HG03066 (cell line): ENCODE results near the gene ATP2A3.

Source experiments
- ATAC-seq: cut with Tn5 transposase; IDR thresholded peaks from one replicate; pipeline ENCODE4 v1.9.1; 2021; ENCODE audit warnings: low read depth; ENCODE audit not compliant: unreplicated experiment

Gene ATP2A3

GRCh38 chr17:3935825-3936355 is 28.3 kb downstream of the ATP2A3 start:
- ATAC-seq, result no peak

- ATAC-seq, result no peak
Observed at GRCh38 chr17:3935140-3935542, 29.1 kb downstream of the ATP2A3 start.

DNA sequence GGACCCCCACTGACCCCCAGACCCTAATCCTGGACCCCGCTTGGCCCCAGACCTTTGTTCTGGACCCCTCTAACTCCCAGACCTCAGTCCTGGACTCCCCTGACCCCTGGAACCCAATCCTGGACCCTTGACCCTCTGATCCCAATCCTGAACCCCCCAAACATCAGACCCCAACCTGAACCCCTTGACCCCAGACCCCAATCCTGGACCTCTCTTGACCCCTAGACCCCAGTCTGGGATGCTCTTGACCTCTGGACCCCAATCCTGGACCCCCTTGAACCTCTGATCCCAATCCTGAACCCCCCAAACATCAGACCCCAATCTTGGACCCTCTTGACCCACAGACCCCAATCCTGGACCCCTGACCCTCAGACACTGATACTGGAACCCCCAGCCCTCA is 34.5 kb downstream of the ATP2A3 start:
- no peak for ATAC-seq

DNA sequence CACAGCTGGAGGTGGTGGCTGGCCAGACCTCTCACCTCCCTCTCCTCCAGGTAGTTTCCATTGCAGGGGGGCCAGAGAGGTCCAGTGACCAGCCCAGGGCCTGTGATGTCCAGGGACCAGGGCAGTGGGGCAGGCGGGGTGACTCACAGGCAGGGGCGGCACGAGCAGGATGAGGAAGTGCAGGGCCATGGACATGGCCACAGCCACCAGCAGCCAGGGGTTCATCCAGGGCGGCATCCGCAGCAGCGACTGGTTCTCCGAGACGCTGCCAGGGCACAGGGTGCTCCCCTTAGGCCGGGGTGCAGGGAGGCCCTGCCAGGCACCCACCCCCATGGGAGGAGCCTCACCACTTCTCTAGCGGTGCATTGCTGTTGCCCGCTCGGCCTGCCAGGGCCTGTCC is 35.1 kb downstream of the ATP2A3 start:
- ATAC-seq, result no peak

- ATAC-seq, result no peak
Observed at GRCh38 chr17:3928406-3928805, 35.8 kb downstream of the ATP2A3 start.

GRCh38 chr17:3927628-3928340 is 36.5 kb downstream of the ATP2A3 start:
- no peak for ATAC-seq

- no peak for ATAC-seq
Observed at GRCh38 chr17:3926860-3927627, 37.2 kb downstream of the ATP2A3 start.

GRCh38 chr17:3925684-3926485 is 38.4 kb downstream of the ATP2A3 start:
- ATAC-seq, result no peak

DNA sequence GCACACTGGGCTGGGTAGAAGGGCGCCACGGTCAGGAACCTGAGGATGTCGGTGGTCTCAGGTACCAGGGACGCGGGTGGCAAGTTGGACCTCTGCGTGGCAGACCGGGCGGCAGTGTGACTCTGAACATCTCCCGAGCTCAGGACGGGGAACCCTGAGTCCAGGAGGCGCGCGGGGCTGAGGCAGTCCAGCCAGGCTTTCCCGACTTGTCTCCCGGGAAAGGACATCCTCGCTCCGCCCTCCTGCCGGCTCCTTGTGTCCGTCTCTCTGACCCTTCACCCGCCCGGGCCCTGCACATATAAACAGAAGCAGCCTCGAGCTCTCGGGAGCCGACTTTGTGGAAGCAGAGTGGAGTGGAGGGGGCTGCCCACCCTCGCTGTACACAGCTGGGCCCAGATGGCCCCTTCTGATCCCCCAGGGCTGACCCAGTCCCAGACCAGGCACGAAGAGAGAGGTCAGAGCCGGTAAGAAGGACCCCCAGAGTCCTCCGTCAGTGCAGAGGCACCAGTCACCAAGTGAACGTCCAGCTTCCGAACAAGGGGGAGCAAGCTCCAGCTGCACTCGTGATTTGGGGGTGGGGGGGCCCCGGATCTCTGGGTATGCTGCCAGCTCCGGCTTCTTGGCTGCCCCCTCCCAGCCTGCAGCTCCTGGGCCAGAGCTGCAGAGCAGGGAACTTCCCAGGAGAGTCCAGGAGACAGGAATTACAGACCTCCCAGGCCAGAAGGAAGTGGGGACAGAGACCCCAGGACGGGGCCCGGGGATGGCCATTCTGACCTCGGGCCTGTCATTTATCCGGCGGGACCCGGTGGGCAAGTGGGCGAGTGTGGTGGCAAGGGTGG is 39.5 kb downstream of the ATP2A3 start:
- no peak for ATAC-seq

- no peak for ATAC-seq
Observed at GRCh38 chr17:3923466-3924190, 40.6 kb downstream of the ATP2A3 start.

- ATAC-seq, result no peak
Observed at GRCh38 chr17:3922765-3923164, 41.5 kb downstream of the ATP2A3 start.

DNA sequence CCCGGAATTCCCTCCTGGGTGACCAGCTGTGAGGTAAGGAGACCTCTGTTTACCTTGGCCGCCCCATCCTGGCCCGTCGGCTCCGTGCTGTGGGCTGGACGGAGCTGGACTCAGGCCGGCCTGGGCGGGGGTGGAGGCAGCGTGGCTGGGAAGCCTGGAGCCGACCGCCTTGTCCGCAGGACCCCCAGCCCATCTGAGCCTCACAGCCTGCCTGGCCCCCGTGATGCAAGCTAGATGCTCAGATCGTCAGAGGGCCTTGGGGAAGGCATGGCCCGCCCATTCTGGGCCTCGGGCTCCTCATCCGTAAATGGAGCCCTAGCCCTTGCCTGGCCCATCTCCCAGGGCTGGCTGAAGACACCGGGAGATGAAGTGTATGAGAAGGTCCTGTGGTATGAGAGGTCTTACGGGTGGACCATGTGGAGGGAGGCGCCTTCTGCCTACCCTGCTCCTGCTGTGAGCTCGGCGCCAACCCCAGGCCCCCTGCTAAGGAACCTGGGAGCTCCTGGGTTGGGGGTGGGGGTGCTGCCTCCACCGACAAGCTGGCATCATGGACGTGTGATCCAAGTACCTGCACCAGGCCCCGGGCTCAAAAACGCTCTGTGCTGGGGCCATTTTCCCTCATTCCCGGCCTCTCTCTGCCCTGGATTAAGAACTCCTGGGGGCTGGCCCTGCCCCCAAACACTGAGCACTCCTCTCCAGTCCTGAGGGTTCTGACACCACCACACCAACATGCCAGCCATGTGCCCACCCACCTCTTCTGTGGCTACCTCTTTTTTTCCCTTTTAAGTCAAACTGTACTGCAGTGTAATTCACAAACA is 42.5 kb downstream of the ATP2A3 start:
- ATAC-seq, result no peak

GRCh38 chr17:3921006-3921405 is 43.2 kb downstream of the ATP2A3 start:
- ATAC-seq, result no peak

DNA sequence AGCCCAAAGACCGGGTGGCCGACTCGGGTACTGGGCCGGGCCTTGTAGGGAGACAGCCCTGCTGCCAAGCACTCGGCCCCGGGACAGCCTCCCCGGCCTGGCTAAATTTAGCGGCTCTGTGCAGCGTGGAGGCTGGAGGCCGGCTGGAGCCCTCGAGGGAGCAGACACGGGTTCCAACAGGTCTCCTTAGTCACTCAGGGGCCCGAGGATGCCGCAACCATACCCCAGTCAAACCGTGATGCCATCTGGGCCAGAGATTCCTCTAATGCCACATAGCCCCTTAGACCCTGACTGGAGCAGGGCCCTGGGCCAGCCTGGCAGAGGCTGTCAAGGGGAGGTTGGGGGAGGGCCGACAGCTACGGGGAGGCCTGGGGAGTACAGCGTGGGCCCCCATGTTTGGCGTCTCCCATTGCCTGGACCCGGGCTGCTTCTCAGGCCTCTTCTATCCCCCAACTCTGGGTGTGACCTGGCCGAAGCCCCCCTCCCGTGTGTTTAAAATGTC is 45.1 kb downstream of the ATP2A3 start:
- no peak for ATAC-seq

- no peak for ATAC-seq
Observed at GRCh38 chr17:3918372-3919122, 45.7 kb downstream of the ATP2A3 start.

DNA sequence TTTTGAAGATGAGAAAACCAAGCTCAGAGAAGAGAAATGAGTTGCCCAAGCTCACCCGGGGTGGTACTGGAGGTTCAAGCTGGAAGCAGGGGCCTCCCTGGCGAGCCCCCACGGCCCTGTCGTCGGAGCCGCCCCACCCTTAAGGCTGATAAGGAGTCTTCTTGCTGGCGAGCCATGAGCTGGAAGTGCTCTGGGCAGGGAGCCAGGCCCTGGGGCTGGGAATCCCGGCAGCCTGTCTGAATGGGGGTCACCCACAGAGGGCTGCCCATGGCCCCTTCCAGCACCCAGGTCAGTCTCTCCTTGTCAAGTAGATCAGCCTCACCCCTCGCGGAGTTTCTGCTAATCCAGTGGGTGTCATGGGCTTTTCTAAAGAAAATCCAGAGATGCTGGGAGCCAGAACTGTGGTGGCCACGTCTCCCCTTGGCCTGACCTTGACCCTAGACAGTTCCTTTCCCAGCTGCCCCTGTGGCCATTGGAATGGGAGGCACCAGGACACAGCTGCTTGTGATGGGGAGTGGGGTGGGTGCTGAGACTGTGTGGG is 46.8 kb downstream of the ATP2A3 start:
- no peak for ATAC-seq

DNA sequence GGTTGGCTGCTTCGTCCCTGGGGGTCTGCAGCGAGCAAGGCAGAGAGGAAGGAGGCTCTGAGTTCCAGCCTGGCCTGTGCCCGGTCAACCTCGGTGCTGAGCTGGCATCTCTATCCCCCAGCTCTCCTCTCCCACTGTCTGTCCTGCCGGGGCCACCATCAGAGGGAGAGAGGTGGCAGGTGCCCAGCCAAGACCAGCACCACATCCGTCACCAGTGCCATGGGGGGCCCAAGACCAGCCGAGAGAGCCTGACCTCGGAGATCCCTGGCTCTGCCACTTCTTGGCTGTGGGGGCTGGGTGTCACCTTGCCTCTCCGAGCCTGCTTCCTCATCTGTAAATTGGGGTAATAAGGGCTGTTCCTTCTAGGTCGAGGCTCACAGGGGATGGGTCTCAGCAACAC is 47.4 kb downstream of the ATP2A3 start:
- no peak for ATAC-seq
